MG63 (cell line): ENCODE data around the gene RBMS3. TPM values are rescaled to one million over a fixed set of nuclear protein-coding genes. Genes with fewer than 3 reads are reported as not detected.

ENCODE experiments used
- DNase-seq: peaks from one replicate; pipeline ENCODE4 v3.0.0-alpha.2; 2020
- H3K27me3 ChIP-seq: fragments of 250-450 bp; sonication (Bioruptor Pico); 2 replicates; pipeline ENCODE4 v1.5.1; 2020; ENCODE audit warnings: mild to moderate bottlenecking, moderate library complexity
- H3K36me3 ChIP-seq: fragments of 250-450 bp; sonication (Bioruptor Pico); 2 replicates; pipeline ENCODE4 v1.5.1; 2020; ENCODE audit warnings: mild to moderate bottlenecking, moderate library complexity
- H3K4me3 ChIP-seq: fragments of 250-450 bp; sonication (Bioruptor Pico); 2 replicates; pipeline ENCODE4 v1.5.1; 2020; ENCODE audit warnings: mild to moderate bottlenecking, moderate library complexity
- H3K9me3 ChIP-seq: fragments of 250-450 bp; sonication (Bioruptor Pico); 2 replicates; pipeline ENCODE4 v1.5.1; 2020; ENCODE audit warnings: mild to moderate bottlenecking, moderate library complexity
- total RNA-seq: library from RNA; depleted of rRNA; stranded (reverse); fragments of >200 nt; shearing (Covaris generic); gene quantifications from 2 replicates; pipeline ENCODE4 v1.2.3, GENCODE V29; 2014; ENCODE audit warnings: low replicate concordance

The RBMS3 gene
- total RNA-seq, 1 experiment from 2014 or later = 12.0 TPM

DNA sequence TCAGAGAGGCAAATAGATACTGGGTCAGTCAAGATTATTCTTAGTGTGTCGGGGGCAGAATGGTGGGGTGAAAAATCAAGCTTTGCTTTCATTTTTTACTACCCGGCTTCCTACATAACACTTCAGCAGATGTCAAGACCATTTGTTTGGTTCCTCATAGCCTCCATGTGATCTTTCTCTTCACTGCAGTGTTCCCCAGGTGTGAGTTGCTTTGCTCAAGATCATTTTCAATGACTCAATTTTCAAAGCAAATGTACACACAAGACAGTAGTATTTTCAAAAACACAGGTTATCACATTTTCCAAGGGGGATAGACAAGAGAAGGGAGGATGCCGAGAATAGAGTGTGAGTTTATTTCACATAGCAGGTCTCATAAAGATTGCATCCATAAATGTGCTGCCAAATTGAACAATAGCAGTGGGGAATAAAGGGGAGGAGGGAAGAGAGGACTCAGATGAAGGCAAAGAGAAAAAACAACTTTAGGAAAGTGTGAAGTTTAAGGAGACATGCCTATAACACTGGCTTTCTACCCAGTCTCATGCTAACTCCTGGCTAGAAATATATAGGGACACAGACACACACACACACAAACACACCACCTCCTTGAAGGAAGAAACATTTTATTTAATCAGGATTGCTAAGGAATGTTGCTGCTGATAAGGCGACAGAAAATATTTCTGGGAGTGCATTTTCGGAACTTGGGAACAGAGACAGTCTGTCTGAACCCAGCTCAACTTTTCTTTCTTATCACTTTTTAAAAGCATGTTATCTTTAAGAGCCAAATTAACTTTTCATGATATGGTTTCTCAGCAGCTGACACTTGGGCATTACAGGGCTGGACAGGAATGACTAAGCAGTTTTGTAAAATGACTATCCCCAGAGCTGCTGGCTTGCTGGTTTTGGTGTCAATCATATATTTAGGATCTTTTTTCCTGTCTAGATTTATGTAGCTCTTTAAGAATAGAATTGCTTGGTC is 402.4 kb downstream of the RBMS3 start:
- H3K27me3 ChIP-seq = no peaks in the 10 kb centered on the region
- DNase-seq = no peak
- H3K4me3 ChIP-seq = no peak overlapping the region
- H3K36me3 ChIP-seq = no peaks in the 10 kb centered on the region
- H3K9me3 ChIP-seq = no peaks in the 10 kb centered on the region

DNA sequence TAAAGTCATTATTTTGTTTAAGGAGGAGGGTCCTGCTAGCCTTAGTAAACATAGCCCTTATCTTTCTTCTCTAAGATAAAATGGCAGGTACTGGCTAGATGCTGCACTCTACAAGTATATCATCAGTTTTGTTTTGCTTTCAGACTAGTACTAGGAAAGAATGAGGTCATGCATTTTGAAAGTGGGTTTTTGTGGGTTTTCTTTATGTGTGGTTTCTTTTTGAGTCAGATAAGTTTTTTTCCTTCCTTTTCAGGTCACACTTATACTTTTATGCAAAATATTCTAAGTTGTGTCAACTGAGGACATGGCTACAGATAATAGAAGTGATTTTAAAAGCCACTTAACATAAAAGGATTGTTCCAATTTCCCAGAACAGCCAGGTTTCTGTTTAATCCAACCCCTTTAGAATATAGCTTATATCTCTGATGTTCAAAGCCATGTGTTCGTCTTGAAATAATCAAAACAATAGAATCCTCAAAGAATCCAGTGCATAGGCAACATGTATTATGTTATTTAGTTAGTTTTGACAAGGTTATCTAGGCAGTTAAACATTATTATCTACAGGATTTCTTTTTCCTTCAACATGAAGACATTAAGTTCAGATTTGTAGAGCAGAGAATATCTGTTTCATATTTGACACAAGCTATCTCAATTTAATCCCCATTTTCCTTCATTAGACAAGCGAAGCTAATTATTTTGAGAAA is 406.2 kb downstream of the RBMS3 start:
- DNase-seq = no peak
- Histone ChIP-seq H3K4me3 (no peak overlapping the region), H3K36me3 (no peaks in the 10 kb centered on the region; the same call in 1 of the 2 replicates), H3K9me3 (no peaks in the 10 kb centered on the region), H3K27me3 (no peaks in the 10 kb centered on the region)

GRCh38 chr3:29690686-29691353 is 409.9 kb downstream of the RBMS3 start:
- Histone ChIP-seq H3K9me3 (no peaks in the 10 kb centered on the region), H3K4me3 (no peak overlapping the region), H3K27me3 (no peaks in the 10 kb centered on the region), H3K36me3 (no peaks in the 10 kb centered on the region; the same call in 1 of the 2 replicates)
- DNase-seq = no peak

- Histone ChIP-seq H3K9me3 (no peaks in the 10 kb centered on the region), H3K4me3 (no peak overlapping the region), H3K36me3 (no peaks in the 10 kb centered on the region; the same call in none of the 2 replicates), H3K27me3 (no peaks in the 10 kb centered on the region)
- peak; percentile 74 for DNase-seq
These were observed 413.0 kb downstream of the RBMS3 start for GRCh38 chr3:29693863-29694262.

DNA sequence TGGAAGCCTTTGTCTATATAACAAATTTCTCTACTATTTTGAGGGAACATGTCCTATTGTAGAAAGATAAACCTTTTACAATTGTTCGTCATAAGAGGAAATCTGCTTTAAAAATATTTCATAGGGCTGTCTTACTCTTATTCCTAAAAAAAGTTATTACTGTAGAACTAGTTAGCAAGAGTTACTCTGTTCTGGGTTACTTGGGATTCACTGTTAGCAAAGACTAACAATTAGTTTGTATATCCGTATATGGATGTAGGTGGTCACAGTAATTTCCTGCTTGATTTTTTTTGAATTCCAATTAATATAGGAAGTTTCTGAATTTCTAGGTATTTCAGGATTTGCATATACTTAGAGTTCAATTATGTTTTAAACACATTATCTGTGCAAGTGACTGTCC is 413.5 kb downstream of the RBMS3 start:
- H3K9me3 ChIP-seq = no peaks in the 10 kb centered on the region
- H3K36me3 ChIP-seq = no peaks in the 10 kb centered on the region; the same call in none of the 2 replicates
- DNase-seq = no peak
- H3K4me3 ChIP-seq = no peak overlapping the region
- no peaks in the 10 kb centered on the region for H3K27me3 ChIP-seq

DNA sequence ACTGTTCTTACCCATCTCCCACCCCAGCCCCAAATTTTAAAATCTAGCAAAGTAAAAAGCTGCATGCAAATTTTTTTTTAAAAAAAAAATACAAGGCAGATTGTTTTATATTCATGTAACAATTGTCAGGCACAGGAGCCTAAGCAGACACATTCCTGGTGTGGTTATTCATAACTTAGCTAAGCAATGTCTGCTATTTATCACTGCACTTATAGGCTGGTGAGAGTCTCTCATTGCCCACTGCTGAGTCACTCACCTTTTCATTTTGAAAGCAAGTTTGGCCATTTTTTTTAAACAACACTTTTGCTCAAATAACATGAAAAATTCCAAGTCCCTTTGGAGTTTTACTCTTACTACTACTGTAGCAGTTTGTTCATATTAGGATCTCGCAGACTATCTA is 413.9 kb downstream of the RBMS3 start:
- Histone ChIP-seq H3K36me3 (no peaks in the 10 kb centered on the region; the same call in none of the 2 replicates), H3K4me3 (no peak overlapping the region), H3K9me3 (no peaks in the 10 kb centered on the region), H3K27me3 (no peaks in the 10 kb centered on the region)
- peak; percentile 63 for DNase-seq

DNA sequence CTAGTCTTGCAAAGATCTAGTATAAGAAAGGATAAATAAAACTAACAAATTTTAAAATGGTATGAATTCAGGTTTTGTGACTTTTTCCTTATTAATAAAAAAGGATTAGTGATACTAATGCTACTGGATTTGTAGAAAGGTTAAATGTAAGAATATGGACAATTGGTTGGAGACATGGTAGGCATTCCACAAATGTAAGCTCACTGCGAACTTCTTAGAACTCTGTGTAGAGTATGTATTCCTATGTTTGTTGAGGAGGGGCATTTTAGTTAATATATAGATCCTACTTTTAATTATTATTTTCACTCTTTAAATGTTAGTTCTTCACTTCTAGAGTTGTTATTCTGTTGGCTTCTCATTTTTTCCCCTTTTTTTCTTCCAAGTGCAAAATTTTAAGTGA is 414.3 kb downstream of the RBMS3 start:
- H3K4me3 ChIP-seq = no peak overlapping the region
- DNase-seq = no peak
- no peaks in the 10 kb centered on the region for H3K27me3 ChIP-seq
- no peaks in the 10 kb centered on the region; the same call in none of the 2 replicates for H3K36me3 ChIP-seq
- no peaks in the 10 kb centered on the region for H3K9me3 ChIP-seq

GRCh38 chr3:29695643-29696198 is 414.9 kb downstream of the RBMS3 start:
- no peaks in the 10 kb centered on the region for H3K9me3 ChIP-seq
- DNase-seq = peak; percentile 16
- H3K4me3 ChIP-seq = no peak overlapping the region
- H3K27me3 ChIP-seq = no peaks in the 10 kb centered on the region
- H3K36me3 ChIP-seq = no peaks in the 10 kb centered on the region; the same call in none of the 2 replicates

DNA sequence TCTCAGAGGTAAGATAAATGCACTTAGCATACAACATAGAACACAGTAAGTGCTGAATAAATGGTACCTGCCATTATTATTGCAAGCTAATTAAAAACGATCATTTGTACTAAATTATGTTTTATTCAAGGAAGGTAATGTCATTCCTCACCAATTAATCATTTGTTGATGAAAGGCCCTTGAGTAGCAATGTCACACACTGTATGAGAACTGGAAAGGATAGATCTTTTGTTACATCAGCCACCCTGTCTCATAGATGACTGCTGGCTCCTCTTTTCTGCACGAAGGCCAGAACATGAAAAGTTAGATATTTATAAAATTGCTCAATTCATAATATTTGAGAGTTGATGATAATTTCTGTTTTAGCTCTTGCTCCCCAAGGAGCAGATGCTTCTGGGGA is 415.4 kb downstream of the RBMS3 start:
- DNase-seq = no peak
- Histone ChIP-seq H3K4me3 (no peak overlapping the region), H3K36me3 (no peaks in the 10 kb centered on the region; the same call in none of the 2 replicates), H3K27me3 (no peaks in the 10 kb centered on the region), H3K9me3 (no peaks in the 10 kb centered on the region)

- DNase-seq = no peak
- Histone ChIP-seq H3K9me3 (no peaks in the 10 kb centered on the region), H3K27me3 (no peaks in the 10 kb centered on the region), H3K36me3 (no peaks in the 10 kb centered on the region; the same call in 1 of the 2 replicates), H3K4me3 (no peak overlapping the region)
These were observed 417.1 kb downstream of the RBMS3 start for GRCh38 chr3:29697989-29698388.

DNA sequence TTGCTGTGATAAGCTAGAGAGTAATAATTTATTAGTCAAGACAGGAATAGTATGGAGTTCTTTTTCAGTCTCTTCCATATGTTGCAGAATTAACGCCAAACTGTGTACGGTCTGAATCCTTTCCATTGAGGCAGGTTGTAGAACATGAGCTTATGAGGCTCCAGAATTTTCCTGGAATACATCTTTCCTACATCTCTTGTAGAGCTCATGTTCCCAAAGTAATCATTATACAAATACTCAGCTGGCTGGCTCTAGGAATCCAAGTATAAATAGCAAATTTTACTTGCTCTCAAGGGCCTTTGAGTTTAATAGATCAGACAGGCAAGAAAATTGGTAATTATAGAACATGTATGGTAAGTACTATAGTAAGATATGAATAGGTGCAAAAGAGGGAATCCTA is 419.4 kb downstream of the RBMS3 start:
- DNase-seq = no peak
- no peaks in the 10 kb centered on the region for H3K27me3 ChIP-seq
- no peaks in the 10 kb centered on the region for H3K9me3 ChIP-seq
- no peaks in the 10 kb centered on the region; the same call in 1 of the 2 replicates for H3K36me3 ChIP-seq
- no peak overlapping the region for H3K4me3 ChIP-seq

- no peak overlapping the region for H3K4me3 ChIP-seq
- DNase-seq = no peak
- H3K36me3 ChIP-seq = no peaks in the 10 kb centered on the region; the same call in 1 of the 2 replicates
- H3K27me3 ChIP-seq = no peaks in the 10 kb centered on the region
- no peaks in the 10 kb centered on the region for H3K9me3 ChIP-seq
These were observed 420.6 kb downstream of the RBMS3 start for GRCh38 chr3:29701326-29701983.

DNA sequence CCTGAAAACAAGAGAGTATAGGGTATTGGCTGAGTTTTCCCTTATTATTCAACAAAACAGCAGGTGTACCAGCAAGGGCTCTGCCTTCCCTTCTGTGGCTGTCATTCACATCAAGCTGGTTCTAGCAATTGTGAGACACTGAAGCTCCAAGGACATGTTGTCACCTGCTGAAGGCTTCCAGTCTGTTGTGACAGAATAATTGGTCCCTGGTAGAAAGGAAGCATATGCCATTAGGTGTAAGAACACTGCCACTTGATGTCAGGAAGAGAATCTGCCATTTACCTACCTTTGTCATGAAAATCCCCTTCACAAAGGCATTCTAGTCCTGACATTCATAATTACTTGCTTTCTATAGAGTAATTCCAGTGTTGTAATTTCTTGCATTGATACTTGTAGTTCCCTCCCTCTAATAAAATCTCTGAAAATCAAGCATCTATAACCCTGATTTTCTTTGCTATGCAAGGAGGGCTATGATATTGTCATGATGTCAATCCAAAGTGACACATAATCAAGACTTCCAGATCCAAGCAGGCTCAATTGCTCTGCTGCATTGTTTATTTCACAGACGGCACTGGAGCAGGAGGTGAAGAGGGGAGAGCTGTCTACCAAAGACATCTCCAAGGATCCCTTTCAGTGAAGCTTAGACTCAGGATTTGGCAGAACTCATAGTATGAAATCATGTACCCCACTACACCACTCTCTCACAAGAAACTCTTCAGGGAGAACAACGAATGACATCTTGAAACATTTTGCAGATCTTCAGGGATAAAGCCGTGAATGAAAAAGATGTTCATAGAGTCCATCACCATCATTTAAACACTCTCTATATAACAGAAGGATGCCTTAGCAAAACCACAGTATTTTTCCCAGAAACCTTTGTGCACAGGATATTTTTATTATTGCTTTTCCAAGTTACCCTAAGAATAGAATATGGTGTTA is 425.3 kb downstream of the RBMS3 start:
- no peaks in the 10 kb centered on the region for H3K36me3 ChIP-seq
- no peak overlapping the region for H3K4me3 ChIP-seq
- no peaks in the 10 kb centered on the region for H3K9me3 ChIP-seq
- no peaks in the 10 kb centered on the region for H3K27me3 ChIP-seq
- DNase-seq = no peak

DNA sequence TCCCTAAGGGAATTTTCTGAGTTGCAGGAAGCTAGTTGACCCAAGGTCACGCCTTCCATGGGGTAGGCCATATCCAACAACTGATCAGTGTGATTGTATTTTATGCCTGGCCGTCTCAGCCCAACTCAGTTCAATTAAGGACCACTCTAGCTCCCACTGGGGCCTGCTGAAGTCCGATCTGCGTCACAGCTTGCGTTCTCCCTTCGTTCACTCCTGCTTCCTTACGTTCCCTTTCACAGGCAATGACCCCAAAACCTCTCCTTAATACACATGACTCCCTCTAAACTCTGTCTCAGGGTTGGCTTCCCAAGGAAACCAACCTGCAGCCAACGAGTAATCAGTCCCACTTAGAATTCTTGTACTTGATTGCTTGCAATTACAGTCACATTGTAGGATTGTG is 428.0 kb downstream of the RBMS3 start:
- H3K4me3 ChIP-seq = no peak overlapping the region

GRCh38 chr3:29711255-29711771 is 430.4 kb downstream of the RBMS3 start:
- H3K9me3 ChIP-seq = no peaks in the 10 kb centered on the region
- H3K4me3 ChIP-seq = no peak overlapping the region
- no peaks in the 10 kb centered on the region for H3K27me3 ChIP-seq
- H3K36me3 ChIP-seq = no peaks in the 10 kb centered on the region
- no peak for DNase-seq

More for the DNA sequence above, 428.0 kb downstream of the RBMS3 start:
- no peaks in the 10 kb centered on the region for H3K9me3 ChIP-seq
- DNase-seq = no peak
- no peaks in the 10 kb centered on the region for H3K27me3 ChIP-seq
- no peaks in the 10 kb centered on the region for H3K36me3 ChIP-seq
